Measurements from ENCODE around the gene GAS2L3. TPM values are rescaled to one million over a fixed set of nuclear protein-coding genes. Genes with fewer than 3 reads are reported as not detected.

GAS2L3 gene
- total and polyA plus RNA-seq, 2 of the 13 experiments (the other 11 are each of a cell fraction or from before 2014, with no cell fraction given), result 7.0 to 20.8 TPM

GRCh38 chr12:100651694-100652093 lies 78.2 kb downstream of the GAS2L3 start (continued):
- TF ChIP-seq FUBP1 (CRISPR knock-in tag; IDR thresholded peaks at IDR 0.05; ENCODE audit: borderline replicate concordance) (no peak), RNF219 (CRISPR knock-in tag; IDR thresholded peaks at IDR 0.05) (no peak), ETS1 (CRISPR knock-in tag; IDR thresholded peaks at IDR 0.05) (no peak), AHR (CRISPR knock-in tag; IDR thresholded peaks at IDR 0.05) (no peak), RAD51 (IDR thresholded peaks at IDR 0.05; ENCODE audit: borderline replicate concordance) (no peak), ZNF362 (CRISPR knock-in tag; IDR thresholded peaks at IDR 0.05; ENCODE audit: borderline replicate concordance) (no peak), HMG20B (CRISPR knock-in tag; conservative IDR thresholded peaks at IDR 0.05) (no peak), TP53 (CRISPR knock-in tag; conservative IDR thresholded peaks at IDR 0.05) (no peak), ZBED4 (CRISPR knock-in tag; IDR thresholded peaks at IDR 0.05; ENCODE audit: borderline replicate concordance) (no peak), ZNF773 (CRISPR knock-in tag; IDR thresholded peaks at IDR 0.05; ENCODE audit: borderline replicate concordance) (no peak), ZNF253 (CRISPR knock-in tag; IDR thresholded peaks at IDR 0.05; ENCODE audit: borderline replicate concordance) (no peak), PTBP1 (IDR thresholded peaks at IDR 0.05; ENCODE audit: low read depth, low read length, poor library complexity, severe bottlenecking) (no peak), LBX2 (CRISPR knock-in tag; IDR thresholded peaks at IDR 0.05; ENCODE audit: borderline replicate concordance) (no peak), KDM2A (CRISPR knock-in tag; IDR thresholded peaks at IDR 0.05; ENCODE audit: borderline replicate concordance, low read depth) (no peak), BRD4 (CRISPR knock-in tag; IDR thresholded peaks at IDR 0.05) (no peak), NR2F1 (CRISPR knock-in tag; IDR thresholded peaks at IDR 0.05) (no peak), ZNF337 (CRISPR knock-in tag; IDR thresholded peaks at IDR 0.05; ENCODE audit: borderline replicate concordance, low read depth) (no peak)
